Hematopoietic multipotent progenitor cell (in vitro differentiated cells): Measurements from ENCODE around the gene PITRM1. TPM values are rescaled to one million over a fixed set of nuclear protein-coding genes. Genes with fewer than 3 reads are reported as not detected.
"Not testable (repeated sequence)": the region's sequence is repeated elsewhere in the genome, so short reads cannot be mapped to it uniquely, and the experiment has no call there.

Experiments used
- DNase-seq, 3 donors: peaks; one replicate each; pipeline ENCODE4 v3.0.0-alpha.2; 2011 to 2015; ENCODE audit warnings: low read depth in 2 of 3, low spot score in 2 of 3
- total RNA-seq: library from RNA; depleted of rRNA; stranded (reverse); fragments of >200 nt; gene quantifications from one replicate; pipeline ENCODE4 v1.2.3, GENCODE V29; 2012

Gene PITRM1
- total RNA-seq, 1 donor, result 63.6 TPM

GRCh38 chr10:3123571-3124411, 48.8 kb downstream of the PITRM1 start:
- no peak for DNase-seq

DNA sequence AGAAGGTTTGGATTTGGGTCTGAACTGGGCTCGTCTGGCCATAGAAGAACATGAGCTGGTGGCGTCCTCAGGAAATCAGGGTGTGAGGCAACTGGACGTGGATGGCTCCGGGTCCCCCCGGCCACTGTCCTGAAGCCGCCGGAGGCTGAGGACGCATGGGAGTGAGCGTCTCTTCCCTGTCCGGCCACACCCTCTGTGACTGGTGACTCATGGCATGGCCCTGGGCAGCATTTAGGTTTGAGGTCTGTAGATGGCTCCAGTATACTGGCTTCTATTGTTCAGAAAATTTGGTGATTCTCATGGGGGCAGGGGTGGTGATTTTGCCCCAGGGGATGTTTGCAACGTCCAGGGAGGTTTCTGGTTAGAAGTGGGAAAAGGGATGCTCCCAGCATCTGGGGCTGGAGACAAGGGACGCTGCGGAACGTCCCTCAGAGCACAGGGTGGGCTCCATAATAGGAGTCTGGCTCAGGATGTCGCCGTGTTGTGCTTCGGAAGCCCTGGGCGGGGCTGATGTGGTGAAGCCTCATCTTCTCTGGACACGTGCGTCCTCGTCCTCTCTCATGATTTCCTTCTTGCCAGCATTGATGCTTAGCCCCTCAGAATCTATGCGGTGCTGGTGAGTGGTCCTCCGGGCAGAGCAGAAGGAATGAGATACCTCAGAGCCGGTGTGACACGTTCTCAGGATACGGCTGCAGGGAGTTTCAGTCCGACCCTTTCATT, 49.9 kb downstream of the PITRM1 start:
- no peak for DNase-seq

DNA sequence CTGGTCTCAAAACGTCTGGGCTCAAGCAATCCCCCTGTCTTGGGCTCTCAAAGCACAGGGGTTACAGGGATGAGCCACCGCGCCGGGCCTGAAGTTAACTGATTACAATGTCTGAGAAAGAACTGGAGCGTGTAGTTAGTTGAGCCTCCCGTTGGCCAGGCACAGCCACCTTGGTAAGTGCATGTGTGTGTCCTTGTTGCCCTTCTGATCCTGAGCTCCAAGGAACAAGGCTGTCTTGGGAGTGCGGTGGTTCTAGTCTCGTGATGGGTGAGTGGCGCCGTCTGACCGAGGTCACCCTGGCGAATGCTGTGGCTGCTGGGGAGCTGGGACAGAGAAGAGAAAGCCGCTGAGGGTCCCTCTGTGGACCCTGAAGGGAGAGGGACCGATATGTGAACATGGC, 50.5 kb downstream of the PITRM1 start:
- no peak for DNase-seq

DNA sequence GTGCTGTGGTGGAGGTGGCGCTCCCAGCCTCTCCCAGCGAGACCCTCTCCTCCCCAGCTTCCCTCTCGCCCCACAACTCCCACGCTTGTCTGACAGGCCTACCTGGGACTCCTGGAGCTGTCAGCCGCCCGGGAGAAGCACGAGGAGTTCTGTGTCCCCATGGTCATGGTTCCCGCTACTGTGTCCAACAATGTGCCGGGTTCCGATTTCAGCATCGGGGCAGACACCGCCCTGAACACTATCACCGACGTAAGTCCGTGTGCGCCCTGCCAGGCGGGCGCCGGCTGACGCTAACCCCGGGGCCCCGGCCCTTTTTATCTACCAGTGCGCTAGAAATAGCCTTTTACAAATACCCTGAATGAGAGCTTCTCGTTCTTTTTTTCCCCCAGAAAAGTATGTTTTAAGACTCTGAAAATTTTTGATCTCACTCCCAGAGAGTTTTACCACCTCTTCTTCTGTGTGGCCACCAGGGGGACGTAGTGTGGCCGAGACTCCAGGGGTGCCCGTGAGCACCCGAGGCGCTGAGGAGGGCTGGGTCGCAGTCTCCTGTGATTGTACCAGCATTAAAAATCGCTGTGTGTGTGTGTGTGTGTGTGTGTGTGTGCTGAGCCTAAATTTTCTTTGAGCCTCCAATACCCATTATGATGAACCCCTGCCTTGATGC, 52.7 kb downstream of the PITRM1 start:
- peak in 2 of 3 donors; percentile 24 to 48 for DNase-seq

- DNase-seq, result no peak
Measured at GRCh38 chr10:3118641-3119091, 53.9 kb downstream of the PITRM1 start.

- DNase-seq, result no peak
Measured at GRCh38 chr10:3117486-3117885, 55.1 kb downstream of the PITRM1 start.

DNA sequence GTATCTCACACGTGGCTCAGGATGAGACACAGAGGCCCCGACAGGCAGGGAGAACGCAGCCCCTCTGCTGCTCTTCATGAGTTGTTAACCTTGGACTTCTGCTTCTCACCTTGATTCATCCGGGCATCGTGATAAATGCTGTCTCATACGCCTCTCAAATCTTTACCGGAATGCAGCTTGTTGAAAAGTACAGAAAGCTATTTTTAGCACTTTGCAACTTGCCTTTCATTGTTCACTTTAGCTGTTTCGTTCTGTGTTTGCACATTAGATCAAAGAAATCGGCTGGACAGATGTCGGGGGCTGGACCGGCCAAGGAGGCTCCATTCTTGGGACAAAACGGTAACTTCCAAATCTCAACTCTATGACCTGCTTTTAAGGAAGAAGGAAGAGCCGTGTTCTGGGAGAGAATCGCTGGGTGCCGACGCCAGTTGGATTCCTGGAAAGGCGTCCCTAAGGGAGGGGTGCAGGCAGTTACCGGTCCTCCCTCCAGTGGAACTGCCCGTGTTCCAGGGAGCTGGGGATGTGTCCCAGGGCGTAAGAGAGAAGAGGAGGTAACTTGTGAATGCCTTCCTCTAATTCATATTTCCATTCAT, 56.0 kb downstream of the PITRM1 start:
- DNase-seq, result no peak

GRCh38 chr10:3115685-3116084, 56.9 kb downstream of the PITRM1 start:
- no peak for DNase-seq

DNA sequence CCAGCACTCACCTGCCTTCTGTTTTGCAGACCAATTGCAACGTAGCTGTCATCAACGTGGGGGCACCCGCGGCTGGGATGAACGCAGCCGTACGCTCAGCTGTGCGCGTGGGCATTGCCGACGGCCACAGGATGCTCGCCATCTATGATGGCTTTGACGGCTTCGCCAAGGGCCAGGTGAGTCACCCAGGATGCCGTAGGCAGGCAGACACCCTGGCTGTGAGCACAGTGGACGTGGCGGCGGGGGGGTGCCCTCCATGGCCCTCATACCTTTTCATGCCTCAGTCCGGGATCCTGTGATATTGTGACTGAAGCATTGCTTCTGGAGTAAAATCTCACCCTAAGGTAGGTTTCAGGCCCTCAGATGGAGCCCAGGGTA, 59.2 kb downstream of the PITRM1 start:
- no peak for DNase-seq

DNA sequence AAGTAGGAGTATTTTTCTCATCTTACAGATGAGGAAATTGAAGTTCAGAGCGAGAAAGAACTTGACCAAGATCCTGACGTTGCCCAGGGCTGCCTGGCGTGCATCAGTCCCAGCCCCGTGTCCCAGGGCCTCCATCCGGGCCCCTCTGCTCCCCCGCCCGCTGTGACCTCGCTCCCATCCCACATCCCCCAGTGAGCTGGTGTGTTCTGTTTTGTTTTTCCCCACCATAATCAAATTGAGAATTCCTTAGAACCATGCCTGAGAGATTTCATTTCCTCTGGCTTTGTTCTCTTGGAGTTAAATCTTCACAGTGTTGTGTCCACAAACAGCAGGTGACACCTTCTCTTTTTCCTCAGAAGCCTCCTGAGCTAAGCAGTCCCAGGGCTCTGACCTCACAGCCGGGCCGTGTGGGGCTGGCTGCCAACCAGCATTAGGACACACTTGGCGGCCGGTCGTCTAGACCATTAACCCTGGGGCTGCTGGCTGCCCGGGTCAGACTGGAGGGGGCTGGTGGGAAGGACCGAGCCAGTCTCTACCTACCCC, 60.9 kb downstream of the PITRM1 start:
- no peak for DNase-seq

- no peak for DNase-seq
Measured at GRCh38 chr10:3110782-3111620, 61.6 kb downstream of the PITRM1 start.

GRCh38 chr10:3109633-3110032, 62.9 kb downstream of the PITRM1 start:
- no peak for DNase-seq

DNA sequence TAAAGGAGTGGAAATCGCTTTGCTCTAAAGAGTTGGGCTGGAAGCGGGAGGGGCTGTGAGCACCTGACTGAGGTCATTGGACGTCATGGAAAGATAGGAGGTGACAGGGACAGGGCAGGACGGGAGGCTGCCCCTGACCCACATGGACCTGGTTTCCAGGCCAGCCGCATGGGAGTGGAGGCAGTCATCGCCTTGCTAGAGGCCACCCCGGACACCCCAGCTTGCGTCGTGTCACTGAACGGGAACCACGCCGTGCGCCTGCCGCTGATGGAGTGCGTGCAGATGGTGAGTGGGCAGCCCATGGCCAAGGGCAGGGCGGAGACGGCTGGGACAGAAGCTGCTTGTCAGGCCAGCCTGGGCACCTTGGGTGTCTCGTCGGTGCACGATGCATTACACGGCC, 63.4 kb downstream of the PITRM1 start:
- no peak for DNase-seq

DNA sequence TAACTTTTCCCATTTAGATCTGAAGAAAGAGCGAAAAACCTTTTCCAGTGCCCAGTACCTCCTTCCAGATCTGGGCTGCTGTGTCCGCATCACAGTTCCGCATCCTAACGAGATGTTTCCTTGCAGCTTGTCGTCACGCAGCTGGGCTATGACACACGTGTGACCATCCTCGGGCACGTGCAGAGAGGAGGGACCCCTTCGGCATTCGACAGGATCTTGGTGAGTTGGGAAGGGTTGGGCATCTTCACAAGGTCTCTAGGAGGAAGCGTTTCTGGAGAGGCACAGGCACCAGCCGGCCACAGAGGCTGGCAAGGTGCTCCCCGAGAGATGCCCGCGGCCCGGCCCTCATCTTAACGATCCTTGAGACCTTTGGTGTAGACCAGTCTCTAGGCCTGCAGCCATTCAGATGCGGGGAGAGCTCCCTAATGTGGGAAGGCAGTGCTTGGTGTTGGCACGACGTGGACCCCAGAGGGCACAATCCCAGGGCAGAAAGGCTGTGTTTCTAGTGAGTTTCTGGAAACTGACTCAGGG, 63.9 kb downstream of the PITRM1 start:
- no peak for DNase-seq

GRCh38 chr10:3108033-3108432, 64.5 kb downstream of the PITRM1 start:
- no peak for DNase-seq

- no peak for DNase-seq
Measured at GRCh38 chr10:3107426-3107961, 65.1 kb downstream of the PITRM1 start.

DNA sequence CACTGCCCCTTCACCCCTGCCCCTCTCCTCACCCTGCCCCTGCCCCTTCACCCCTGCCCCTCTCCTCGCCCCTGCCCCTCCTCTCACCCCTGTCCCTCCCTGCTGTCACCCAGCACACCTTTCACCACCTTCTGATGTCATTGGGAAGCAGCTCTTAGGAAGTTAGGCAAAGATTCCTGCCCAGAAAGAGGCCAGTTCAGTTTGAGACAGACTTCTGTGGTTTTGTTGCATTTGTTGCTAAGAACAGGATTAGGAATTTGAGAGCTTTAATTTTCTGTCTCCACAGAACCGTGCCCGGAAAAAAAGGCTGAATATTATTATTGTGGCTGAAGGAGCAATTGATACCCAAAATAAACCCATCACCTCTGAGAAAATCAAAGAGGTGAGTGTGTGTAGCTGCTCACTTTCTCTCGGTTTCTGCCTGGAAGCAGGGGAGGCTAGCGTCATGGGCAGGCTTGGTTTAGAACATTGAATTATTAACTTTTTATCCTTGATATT, 65.6 kb downstream of the PITRM1 start:
- DNase-seq, result no peak

GRCh38 chr10:3106328-3106727, 66.3 kb downstream of the PITRM1 start:
- DNase-seq, result not testable (repeated sequence)

- no peak for DNase-seq
Measured at GRCh38 chr10:3105905-3106304, 66.7 kb downstream of the PITRM1 start.
